Measurements from ENCODE around the gene FAM200B.

The FAM200B gene

DNA sequence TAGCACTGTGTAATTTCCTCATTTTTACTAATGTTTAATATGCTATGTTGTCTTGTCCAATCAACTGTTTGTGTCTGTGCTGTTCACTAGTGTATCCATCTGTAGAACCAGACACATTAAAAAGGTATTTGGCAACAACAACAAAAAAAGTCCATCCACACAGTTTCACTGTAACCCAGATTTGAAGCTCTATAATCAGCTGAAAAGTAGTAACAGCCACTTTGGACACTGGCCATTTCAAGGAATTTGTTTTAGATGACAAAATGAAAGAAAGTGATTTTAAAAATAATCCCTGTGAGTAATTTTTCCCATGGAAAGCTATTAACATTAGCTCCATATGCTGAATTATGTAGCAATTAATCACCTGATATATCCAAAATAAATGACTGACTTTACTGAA, 24.3 kb upstream of the FAM200B start:
- Histone ChIP-seq H3K9me3 (ENCODE audit: control insufficient read depth, low read length) (no peaks in the 10 kb centered on the region), H3K4me1 (no peaks in the 10 kb centered on the region), H3K4me3 (ENCODE audit: low read depth, low read length) (no peak overlapping the region), H3K4me2 (ENCODE audit: low read length) (no peak overlapping the region), H2AFZ (no peak overlapping the region), H3K9ac (no peak overlapping the region), H3K79me2 (no peaks in the 10 kb centered on the region), H3K27ac (no peak overlapping the region), H3K27me3 (ENCODE audit: control insufficient read depth, insufficient read depth, low read length) (no peaks in the 10 kb centered on the region), H3K36me3 (ENCODE audit: control insufficient read depth, insufficient read depth, low read length) (no peaks in the 10 kb centered on the region)
- TF ChIP-seq, protein P1, sequence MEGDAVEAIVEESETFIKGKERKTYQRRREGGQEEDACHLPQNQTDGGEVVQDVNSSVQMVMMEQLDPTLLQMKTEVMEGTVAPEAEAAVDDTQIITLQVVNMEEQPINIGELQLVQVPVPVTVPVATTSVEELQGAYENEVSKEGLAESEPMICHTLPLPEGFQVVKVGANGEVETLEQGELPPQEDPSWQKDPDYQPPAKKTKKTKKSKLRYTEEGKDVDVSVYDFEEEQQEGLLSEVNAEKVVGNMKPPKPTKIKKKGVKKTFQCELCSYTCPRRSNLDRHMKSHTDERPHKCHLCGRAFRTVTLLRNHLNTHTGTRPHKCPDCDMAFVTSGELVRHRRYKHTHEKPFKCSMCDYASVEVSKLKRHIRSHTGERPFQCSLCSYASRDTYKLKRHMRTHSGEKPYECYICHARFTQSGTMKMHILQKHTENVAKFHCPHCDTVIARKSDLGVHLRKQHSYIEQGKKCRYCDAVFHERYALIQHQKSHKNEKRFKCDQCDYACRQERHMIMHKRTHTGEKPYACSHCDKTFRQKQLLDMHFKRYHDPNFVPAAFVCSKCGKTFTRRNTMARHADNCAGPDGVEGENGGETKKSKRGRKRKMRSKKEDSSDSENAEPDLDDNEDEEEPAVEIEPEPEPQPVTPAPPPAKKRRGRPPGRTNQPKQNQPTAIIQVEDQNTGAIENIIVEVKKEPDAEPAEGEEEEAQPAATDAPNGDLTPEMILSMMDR (IDR thresholded peaks at IDR 0.05), result no peak

DNA sequence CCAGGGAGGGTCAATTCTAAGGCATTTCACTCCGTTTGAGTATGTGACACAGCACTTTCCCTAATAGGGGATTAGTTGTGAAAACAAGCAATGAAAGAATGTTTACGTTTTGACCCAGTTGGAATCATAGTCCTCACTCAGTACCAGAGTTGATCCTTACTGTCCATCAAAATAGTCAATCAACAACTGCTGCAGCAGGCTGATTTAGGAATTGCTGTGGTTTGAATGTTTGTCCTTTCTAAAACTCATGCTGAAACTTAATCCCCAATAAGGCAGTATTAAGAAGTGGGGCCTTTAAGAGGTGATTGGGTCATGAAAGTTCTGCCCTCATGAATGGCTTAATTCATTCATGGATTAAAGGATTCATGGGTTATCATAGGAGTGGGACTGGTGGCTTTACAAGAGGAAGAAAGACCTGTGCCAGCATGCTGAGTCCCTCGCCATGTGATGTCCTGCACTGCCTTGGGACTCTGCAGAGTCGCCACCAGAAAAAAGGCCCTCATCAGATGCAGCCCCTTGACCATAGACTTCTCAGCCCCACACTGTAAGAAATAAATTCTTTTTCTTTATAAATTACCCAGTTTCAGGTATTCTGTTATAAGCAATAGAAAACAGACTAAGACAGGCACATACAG, 23.4 kb upstream of the FAM200B start:
- TF ChIP-seq, protein P1 (IDR thresholded peaks at IDR 0.05), result no peak
- Histone ChIP-seq H3K79me2 (no peaks in the 10 kb centered on the region), H3K27me3 (ENCODE audit: control insufficient read depth, insufficient read depth, low read length) (no peaks in the 10 kb centered on the region), H3K27ac (no peak overlapping the region), H3K9ac (no peak overlapping the region), H3K4me1 (no peaks in the 10 kb centered on the region), H3K36me3 (ENCODE audit: control insufficient read depth, insufficient read depth, low read length) (no peaks in the 10 kb centered on the region), H2AFZ (no peak overlapping the region), H3K4me2 (ENCODE audit: low read length) (no peak overlapping the region), H3K9me3 (ENCODE audit: control insufficient read depth, low read length) (no peaks in the 10 kb centered on the region), H3K4me3 (ENCODE audit: low read depth, low read length) (no peak overlapping the region)

DNA sequence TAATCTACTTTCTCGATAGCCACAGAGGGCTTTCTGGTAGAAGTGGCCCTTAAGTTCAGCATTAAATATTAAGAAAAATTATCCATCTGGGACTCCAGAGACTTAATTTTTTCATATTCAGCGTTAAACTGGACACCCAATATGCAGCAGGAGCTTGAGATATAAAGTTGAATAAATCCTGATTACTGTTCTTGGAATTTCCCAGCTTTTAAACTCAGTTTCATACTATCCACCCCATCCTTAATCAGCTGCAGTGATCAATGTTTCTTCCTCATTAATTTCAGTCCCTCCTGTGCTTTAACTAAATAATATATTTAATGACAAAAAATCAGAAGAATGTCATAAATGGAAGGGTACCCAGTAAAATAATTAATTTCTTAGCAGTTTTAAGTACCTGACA, 22.8 kb upstream of the FAM200B start:
- Histone ChIP-seq H3K27me3 (ENCODE audit: control insufficient read depth, insufficient read depth, low read length) (no peaks in the 10 kb centered on the region), H3K4me3 (ENCODE audit: low read depth, low read length) (no peak overlapping the region), H3K79me2 (no peaks in the 10 kb centered on the region), H3K4me2 (ENCODE audit: low read length) (no peak overlapping the region), H3K4me1 (no peaks in the 10 kb centered on the region), H2AFZ (no peak overlapping the region), H3K36me3 (ENCODE audit: control insufficient read depth, insufficient read depth, low read length) (no peaks in the 10 kb centered on the region), H3K9me3 (ENCODE audit: control insufficient read depth, low read length) (no peaks in the 10 kb centered on the region), H3K27ac (no peak overlapping the region), H3K9ac (no peak overlapping the region)
- TF ChIP-seq, protein P1 (IDR thresholded peaks at IDR 0.05), result no peak

DNA sequence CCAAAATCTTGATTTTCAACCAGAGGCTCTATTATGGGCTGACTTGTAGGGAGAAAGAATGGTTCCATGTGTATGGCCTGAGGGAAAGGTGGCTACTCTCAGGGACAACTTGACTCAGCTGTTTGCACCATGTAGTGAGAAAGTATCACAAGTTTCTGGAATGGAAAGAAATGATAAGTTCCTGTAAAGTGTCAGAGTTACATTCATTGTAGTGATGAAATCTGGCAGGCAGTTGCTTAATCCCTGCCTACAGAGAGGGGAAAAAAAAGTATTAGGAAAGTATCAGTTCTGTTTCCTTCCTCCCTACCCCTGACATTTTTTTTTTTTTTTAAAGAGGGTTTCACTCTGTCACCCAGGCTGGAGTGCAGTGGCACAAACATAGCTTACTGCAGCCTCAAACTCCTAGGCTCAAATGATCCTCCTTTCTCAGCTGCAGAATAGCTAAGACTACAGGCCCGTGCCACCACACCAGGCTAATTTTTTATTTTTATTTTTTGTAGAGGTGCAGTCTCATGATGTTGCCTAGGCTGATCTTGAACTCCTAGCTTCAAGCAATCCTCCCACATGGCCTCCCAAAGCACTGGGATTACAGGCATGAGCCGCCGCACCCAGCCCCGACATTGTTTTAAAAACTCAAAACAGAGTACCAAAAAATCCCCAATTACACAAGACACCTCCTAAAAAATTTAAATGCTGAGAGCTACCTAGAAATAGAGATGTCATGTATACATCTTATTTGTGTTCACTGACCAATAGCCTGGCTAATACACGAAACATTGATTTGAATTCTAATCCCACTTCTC, 21.7 kb upstream of the FAM200B start:
- H3K9ac ChIP-seq, result no peak overlapping the region
- no peaks in the 10 kb centered on the region for H3K9me3 ChIP-seq (ENCODE audit: control insufficient read depth, low read length)
- H3K79me2 ChIP-seq, result no peaks in the 10 kb centered on the region
- H3K27ac ChIP-seq, result no peak overlapping the region
- no peaks in the 10 kb centered on the region for H3K36me3 ChIP-seq (ENCODE audit: control insufficient read depth, insufficient read depth, low read length)
- no peaks in the 10 kb centered on the region for H3K4me1 ChIP-seq
- no peak overlapping the region for H3K4me3 ChIP-seq (ENCODE audit: low read depth, low read length)
- no peak overlapping the region for H2AFZ ChIP-seq
- TF ChIP-seq, protein P1 (IDR thresholded peaks at IDR 0.05), result no peak
- H3K4me2 ChIP-seq (ENCODE audit: low read length), result no peak overlapping the region
- H3K27me3 ChIP-seq (ENCODE audit: control insufficient read depth, insufficient read depth, low read length), result no peaks in the 10 kb centered on the region

Data from parathyroid adenoma (tissue), 2 donors.